Islet precursor cell (in vitro differentiated cells): ENCODE data around the gene TNFRSF17.

Experiments used
- DNase-seq: peaks from one replicate; pipeline ENCODE4 v3.0.0-alpha.2; 2018

Gene TNFRSF17

GRCh38 chr16:12009462-12009861 is 44.5 kb downstream of the TNFRSF17 start:
- no peak for DNase-seq

- DNase-seq: no peak
Measured at GRCh38 chr16:12009922-12010321, 44.9 kb downstream of the TNFRSF17 start.

GRCh38 chr16:12010388-12011251 is 45.6 kb downstream of the TNFRSF17 start:
- DNase-seq: no peak

- DNase-seq: no peak
Measured at GRCh38 chr16:12011565-12011964, 46.6 kb downstream of the TNFRSF17 start.

DNA sequence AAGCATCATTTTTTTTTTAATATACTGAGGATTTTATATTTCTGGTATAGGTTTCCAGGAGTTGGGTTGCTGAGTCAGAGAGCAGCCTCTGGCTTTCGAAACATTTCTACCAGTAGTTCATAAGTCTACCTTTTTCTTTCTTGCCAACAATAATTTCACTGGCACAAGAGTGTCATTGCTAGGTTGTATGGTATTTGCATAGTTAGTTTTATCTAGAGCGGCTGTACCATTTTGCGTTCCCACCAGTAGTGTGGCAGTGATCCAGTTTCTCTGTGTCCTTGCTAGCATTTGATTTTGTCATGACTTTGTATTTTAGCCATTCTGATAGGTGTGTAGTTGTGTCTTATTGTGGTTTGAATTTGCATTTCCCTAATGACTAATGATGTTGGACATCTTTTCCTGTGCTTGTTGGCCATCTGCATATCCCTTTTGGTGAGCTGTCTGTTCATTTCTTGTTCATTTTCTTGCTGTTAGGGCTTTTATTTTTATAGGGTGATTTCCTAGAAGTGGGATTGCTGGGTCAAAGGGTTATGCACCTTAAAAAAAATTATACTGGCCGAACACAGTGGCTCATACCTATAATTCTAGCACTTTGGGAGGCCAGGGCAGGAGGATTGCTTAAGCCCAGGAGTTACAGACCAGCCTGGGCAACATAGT is 51.4 kb downstream of the TNFRSF17 start:
- DNase-seq: no peak

DNA sequence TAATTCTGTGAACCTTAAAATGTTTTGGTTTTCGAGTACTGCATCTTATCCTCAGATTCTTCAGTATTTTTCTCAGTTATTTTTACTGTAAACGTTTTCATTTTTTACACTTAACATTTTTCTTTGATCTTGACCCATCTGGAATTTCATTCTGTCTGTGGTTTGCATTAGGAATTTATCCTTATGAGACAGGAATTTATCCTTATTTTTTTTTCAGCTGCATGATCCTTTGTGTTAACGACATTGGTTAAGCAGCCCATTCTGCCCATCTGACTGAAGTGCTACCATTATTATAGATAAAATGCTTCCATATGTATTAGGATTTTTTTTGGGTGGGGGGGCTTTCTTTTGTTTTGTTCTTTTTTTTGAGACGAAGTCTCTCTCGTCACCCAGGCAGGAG is 52.5 kb downstream of the TNFRSF17 start:
- no peak for DNase-seq
